NT2/D1 (cell line): ENCODE measurements around the gene ZSWIM8.

Experiments used
- DNase-seq: peaks from one replicate; pipeline ENCODE4 v3.0.0-alpha.2; 2011; ENCODE audit warnings: low read depth, low spot score
- H3K27me3 ChIP-seq: 2 replicates; pipeline ENCODE4 v1.6.0; 2011; ENCODE audit warnings: mild to moderate bottlenecking; ENCODE audit not compliant: insufficient read length, insufficient read depth
- H3K36me3 ChIP-seq: 2 replicates; pipeline ENCODE4 v1.6.1; 2011; ENCODE audit warnings: mild to moderate bottlenecking, low read length, mixed read lengths; ENCODE audit not compliant: insufficient read depth, insufficient read length
- H3K4me1 ChIP-seq: 2 replicates; pipeline ENCODE4 v1.5.1; 2011; ENCODE audit not compliant: insufficient read depth, insufficient read length
- H3K4me3 ChIP-seq: 2 replicates; pipeline ENCODE4 v1.5.1; 2011; ENCODE audit warnings: low read depth; ENCODE audit not compliant: insufficient read length
- H3K9ac ChIP-seq: 2 replicates; pipeline ENCODE4 v1.6.0; 2011; ENCODE audit warnings: low read depth; ENCODE audit not compliant: insufficient read length
- H3K9me3 ChIP-seq: 2 replicates; pipeline ENCODE4 v1.5.1; 2011; ENCODE audit warnings: mild to moderate bottlenecking, low read length; ENCODE audit not compliant: insufficient read depth
- SUZ12 ChIP-seq: IDR thresholded peaks from 2 replicates; pipeline ENCODE4 v1.6.1; 2011; ENCODE audit not compliant: insufficient read length, insufficient read depth; ENCODE audit errors: extremely low read depth
- YY1 ChIP-seq: IDR thresholded peaks from 2 replicates; pipeline ENCODE4 v1.6.1; 2011; ENCODE audit not compliant: insufficient read length, insufficient read depth
- ZNF274 ChIP-seq: IDR thresholded peaks from 2 replicates; pipeline ENCODE4 v1.6.1; 2011; ENCODE audit warnings: mild to moderate bottlenecking, low read depth, low read length

The ZSWIM8 gene

GRCh38 chr10:73750819-73751218, 34.6 kb upstream of the ZSWIM8 start:
- Histone ChIP-seq H3K27me3 (no peaks in the 10 kb centered on the region), H3K9me3 (no peaks in the 10 kb centered on the region), H3K36me3 (peaks cover 61% of the 10 kb centered on the region)

DNA sequence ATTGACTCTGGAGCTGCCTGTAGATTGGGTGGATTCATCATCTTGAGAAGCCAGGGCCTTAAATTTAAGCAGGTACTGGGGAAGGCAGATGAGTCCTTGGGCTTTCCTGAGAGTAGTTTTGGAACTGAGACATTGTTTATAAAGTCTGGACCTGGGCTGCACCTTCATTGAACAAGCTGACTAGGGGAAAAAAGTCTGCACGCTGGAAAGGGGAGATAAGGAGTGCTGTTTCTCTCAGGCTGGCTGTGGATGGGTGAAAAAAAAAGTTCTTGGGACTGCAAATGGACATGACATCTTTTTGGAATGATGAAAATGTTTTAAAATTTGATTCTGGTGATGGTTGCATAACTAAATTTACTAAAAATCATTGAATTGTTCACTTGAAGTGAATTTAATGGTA, 29.2 kb upstream of the ZSWIM8 start:
- Histone ChIP-seq H3K4me1 (no peaks in the 10 kb centered on the region), H3K9ac (no peak overlapping the region), H3K4me3 (no peak overlapping the region), H3K9me3 (no peaks in the 10 kb centered on the region), H3K36me3 (peaks cover 51% of the 10 kb centered on the region), H3K27me3 (no peaks in the 10 kb centered on the region)
- TF ChIP-seq YY1 (no peak), SUZ12 (no peak), ZNF274 (no peak)
- DNase-seq: no peak

More at GRCh38 chr10:73750819-73751218, 34.6 kb upstream of the ZSWIM8 start:
- no peaks in the 10 kb centered on the region for H3K4me1 ChIP-seq
- H3K4me3 ChIP-seq: no peak overlapping the region
- TF ChIP-seq YY1 (no peak), ZNF274 (no peak), SUZ12 (no peak)
- DNase-seq: no peak
- H3K9ac ChIP-seq: no peak overlapping the region

DNA sequence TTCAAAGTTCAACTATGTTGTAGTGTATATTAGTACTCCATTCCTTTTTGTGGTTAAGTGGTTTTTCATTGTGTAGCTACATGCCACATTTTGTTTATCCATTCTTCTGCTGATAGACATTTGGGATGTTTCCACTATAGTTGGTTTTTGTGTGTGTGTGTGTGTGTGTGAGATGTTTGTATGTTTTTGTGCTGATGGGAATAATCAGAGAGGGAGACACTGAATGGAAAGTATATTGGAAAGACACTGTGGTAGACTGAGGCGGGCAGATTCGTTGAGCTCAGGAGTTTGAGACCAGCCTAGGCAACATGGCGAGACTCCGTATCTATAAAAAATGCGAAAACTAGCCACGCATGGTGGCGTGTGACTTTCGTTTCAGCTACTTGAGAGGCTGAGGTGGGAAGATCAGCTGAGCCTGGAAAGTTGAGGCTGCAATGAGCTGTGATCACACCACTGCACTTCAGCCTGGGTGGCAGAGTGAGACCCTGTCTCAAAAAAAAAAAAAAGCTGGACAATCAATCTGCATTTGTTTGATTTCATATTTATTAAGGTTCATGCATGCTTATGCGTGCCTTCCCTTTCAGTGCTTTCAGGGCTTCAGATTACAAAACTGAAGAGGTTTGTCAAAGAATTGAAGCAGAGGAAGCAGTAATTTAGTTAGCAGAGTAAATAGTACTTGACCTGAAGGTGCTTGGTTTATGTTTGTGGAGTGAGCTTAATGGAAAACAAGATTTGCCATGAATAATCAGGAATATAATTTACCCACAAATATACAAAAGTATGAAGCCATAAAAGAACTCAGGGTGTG, 26.5 kb upstream of the ZSWIM8 start:
- Histone ChIP-seq H3K36me3 (peaks cover 52% of the 10 kb centered on the region), H3K9ac (no peak overlapping the region), H3K4me1 (no peaks in the 10 kb centered on the region), H3K27me3 (no peaks in the 10 kb centered on the region), H3K9me3 (no peaks in the 10 kb centered on the region), H3K4me3 (no peak overlapping the region)
- no peak for TF ChIP-seq YY1
- no peak for TF ChIP-seq ZNF274
- TF ChIP-seq SUZ12: no peak
- no peak for DNase-seq

GRCh38 chr10:73759512-73760115, 25.8 kb upstream of the ZSWIM8 start:
- Histone ChIP-seq H3K4me1 (no peaks in the 10 kb centered on the region), H3K9me3 (no peaks in the 10 kb centered on the region), H3K27me3 (no peaks in the 10 kb centered on the region), H3K4me3 (no peak overlapping the region), H3K36me3 (peaks cover 52% of the 10 kb centered on the region), H3K9ac (no peak overlapping the region)
- DNase-seq: no peak
- no peak for TF ChIP-seq SUZ12
- no peak for TF ChIP-seq YY1
- TF ChIP-seq ZNF274: no peak

GRCh38 chr10:73761781-73762180, 23.6 kb upstream of the ZSWIM8 start:
- DNase-seq: no peak
- Histone ChIP-seq H3K4me3 (no peak overlapping the region), H3K9me3 (no peaks in the 10 kb centered on the region), H3K4me1 (no peaks in the 10 kb centered on the region), H3K9ac (no peak overlapping the region), H3K27me3 (no peaks in the 10 kb centered on the region), H3K36me3 (peaks cover 74% of the 10 kb centered on the region)
- TF ChIP-seq SUZ12 (no peak), YY1 (no peak), ZNF274 (no peak)

DNA sequence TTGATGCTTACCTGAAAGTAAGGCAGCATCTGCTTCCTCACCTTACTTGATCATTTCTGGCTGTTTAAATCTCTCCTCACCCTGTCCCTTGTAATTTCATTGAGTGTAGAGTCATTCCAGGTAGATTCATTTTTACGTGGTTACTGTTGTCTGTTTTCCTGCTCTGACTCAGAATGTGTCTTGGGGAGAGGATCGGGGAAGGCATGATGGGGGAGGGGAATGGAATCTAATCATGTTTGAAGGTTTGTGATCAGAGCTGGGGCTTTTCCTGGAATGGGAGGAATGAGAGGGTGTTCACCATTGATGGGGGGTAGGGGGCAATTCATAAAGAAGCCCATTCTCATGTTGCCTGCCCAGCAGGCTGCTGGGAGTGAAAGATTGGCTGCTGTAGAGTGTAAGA, 22.5 kb upstream of the ZSWIM8 start:
- no peaks in the 10 kb centered on the region for H3K27me3 ChIP-seq
- H3K9ac ChIP-seq: no peak overlapping the region
- no peak for DNase-seq
- TF ChIP-seq YY1 (no peak), SUZ12 (no peak), ZNF274 (no peak)
- H3K4me1 ChIP-seq: no peaks in the 10 kb centered on the region
- no peak overlapping the region for H3K4me3 ChIP-seq
- H3K9me3 ChIP-seq: no peaks in the 10 kb centered on the region
- peaks cover 82% of the 10 kb centered on the region for H3K36me3 ChIP-seq

- H3K27me3 ChIP-seq: no peaks in the 10 kb centered on the region
- no peaks in the 10 kb centered on the region for H3K4me1 ChIP-seq
- DNase-seq: no peak
- H3K9me3 ChIP-seq: no peaks in the 10 kb centered on the region
- H3K9ac ChIP-seq: no peak overlapping the region
- H3K4me3 ChIP-seq: no peak overlapping the region
- TF ChIP-seq YY1 (no peak), ZNF274 (no peak), SUZ12 (no peak)
- peaks cover 85% of the 10 kb centered on the region for H3K36me3 ChIP-seq
Observed at GRCh38 chr10:73763343-73763742, 22.1 kb upstream of the ZSWIM8 start.
